T-cell (primary cell): ENCODE measurements around the gene BCL2L11. TPM values are rescaled to one million over a fixed set of nuclear protein-coding genes. Genes with fewer than 3 reads are reported as not detected.

Source experiments
- ATAC-seq, 4 experiments: fragments of 200-7000 bp in 3 of 4; fragments of 150-1000 bp in 1 of 4; cut with Tn5 transposase; replicated peaks in 1 of 4; 1 replicate in 3 of 4; 2 replicates in 1 of 4; pipeline ENCODE4 v1.10.0; 2021; ENCODE audit warnings: moderate library complexity in 3 of 4, mild to moderate bottlenecking in 2 of 4, moderate number of reproducible peaks in 1 of 4
- CTCF ChIA-PET, 2 donors: fragments of 300-600 bp; sonication (Branson Sonifier 250); formaldehyde crosslinking; loops; one replicate each; lab custom pipeline; 2022; ENCODE audit warnings: antibody characterized with exemption in 2 of 2; lab: Charles Lee
- POLR2A ChIA-PET, 2 donors: fragments of 300-600 bp; sonication (Branson Sonifier 250); formaldehyde crosslinking; loops; one replicate each; lab custom pipeline; 2022; ENCODE audit warnings: antibody characterized with exemption in 2 of 2; lab: Charles Lee
- DNase-seq, 35 experiments: peaks; one replicate each; pipeline versions ENCODE4 v3.0.0 to v3.0.0-alpha.2; 2013 to 2023
- H3K27ac ChIP-seq: one replicate; pipeline ENCODE4 v1.5.1; 2013; ENCODE audit warnings: low read length
- H3K27me3 ChIP-seq, 2 experiments: replicated peaks in 1 of 2; 1 replicate in 1 of 2; 2 replicates in 1 of 2; pipeline versions ENCODE4 v1.6.1 to v1.7.0; 2013; ENCODE audit warnings: low read length in 1 of 2, mixed read lengths in 1 of 2; ENCODE audit not compliant: control insufficient read depth in 2 of 2, insufficient read depth in 2 of 2; ENCODE audit errors: extremely low read depth in 1 of 2
- H3K36me3 ChIP-seq, 2 donors: 1 replicate in 1 of 2; 2 replicates in 1 of 2; pipeline versions ENCODE4 v1.6.1 to v1.7.0; 2013; ENCODE audit warnings: low read length in 1 of 2; ENCODE audit not compliant: control insufficient read depth in 2 of 2, insufficient read depth in 1 of 2; ENCODE audit errors: extremely low read depth in 1 of 2
- H3K4me1 ChIP-seq, 2 experiments: 1 replicate in 1 of 2; 2 replicates in 1 of 2; pipeline versions ENCODE4 v1.6.1 to v1.7.0; 2013; ENCODE audit warnings: low read length in 2 of 2, mixed read lengths in 1 of 2; ENCODE audit not compliant: insufficient read depth in 2 of 2, control insufficient read depth in 1 of 2; ENCODE audit errors: extremely low read depth in 1 of 2
- H3K4me3 ChIP-seq, 2 donors: 1 replicate in 1 of 2; 2 replicates in 1 of 2; pipeline versions ENCODE4 v1.5.1 to v1.7.0; 2013; ENCODE audit warnings: mild to moderate bottlenecking in 2 of 2, low read length in 1 of 2, moderate library complexity in 1 of 2; ENCODE audit not compliant: control insufficient read depth in 1 of 2; ENCODE audit errors: extremely low read depth in 1 of 2
- H3K9me3 ChIP-seq: 2 replicates; pipeline ENCODE4 v1.7.0; 2013
- H3K27ac Mint-ChIP-seq, 2 donors: one replicate each; pipeline ENCODE4 v1.8.0; 2020 to 2021; ENCODE audit warnings: mild to moderate bottlenecking in 2 of 2, mixed read lengths in 2 of 2
- H3K27me3 Mint-ChIP-seq, 2 donors: one replicate each; pipeline ENCODE4 v1.8.0; 2021 to 2022; ENCODE audit warnings: mixed read lengths in 2 of 2
- H3K36me3 Mint-ChIP-seq: one replicate; pipeline ENCODE4 v1.8.0; 2021; ENCODE audit warnings: mixed read lengths
- H3K4me1 Mint-ChIP-seq, 3 donors: one replicate each; pipeline ENCODE4 v1.8.0; 2020 to 2022; ENCODE audit warnings: mixed read lengths in 3 of 3, mild to moderate bottlenecking in 1 of 3
- H3K4me3 Mint-ChIP-seq, 3 donors: one replicate each; pipeline ENCODE4 v1.8.0; 2020 to 2022; ENCODE audit warnings: mild to moderate bottlenecking in 3 of 3, mixed read lengths in 3 of 3, moderate library complexity in 3 of 3
- H3K9me3 Mint-ChIP-seq, 3 donors: one replicate each; pipeline ENCODE4 v1.8.0; 2020 to 2022; ENCODE audit warnings: mixed read lengths in 3 of 3
- WGBS: methylation state at CpG from one replicate; pipeline ENCODE4 v1.1.5; 2013; ENCODE audit warnings: missing lambda C conversion rate; ENCODE audit not compliant: insufficient coverage; 5-methylcytosine and 5-hydroxymethylcytosine counted together
- total RNA-seq, 35 experiments: library from RNA in 6 of 35; stranded (reverse) in 6 of 35; fragments of 120-200 nt in 1 of 35; gene quantifications; one replicate each; pipeline versions ENCODE4 v1.2.1 to v1.2.4 and lab custom pipeline; 2013 to 2026

Gene BCL2L11
- total RNA-seq, 5 donors from 2014 or later (not counting 1 experiment from before 2014, with no cell fraction given) = 24.1 to 47.0 (median 34.6) TPM

- Mint-ChIP-seq H3K4me3 (no peak overlapping the region), H3K9me3 (no peaks in the 10 kb centered on the region), H3K36me3 (peaks cover 38% of the 10 kb centered on the region), H3K27me3 (no peaks in the 10 kb centered on the region), H3K4me1 (peaks cover 38 to 52% (median 41%) of the 10 kb centered on the region in 3 donors), H3K27ac (no peak overlapping the region)
- ATAC-seq (no peak), DNase-seq (no peak)
- H3K27ac ChIP-seq = no peak overlapping the region
- no peak overlapping the region for H3K4me3 ChIP-seq
- no peaks in the 10 kb centered on the region for H3K27me3 ChIP-seq
- no CpG with 5 or more reads among the region's 1 CpG for WGBS
- H3K36me3 ChIP-seq = peaks cover 6 to 27% of the 10 kb centered on the region in 2 donors
- no peaks in the 10 kb centered on the region for H3K9me3 ChIP-seq
- ChIA-PET POLR2A (no interaction called here), CTCF (no interaction called here)
- H3K4me1 ChIP-seq = peaks cover 17 to 42% of the 10 kb centered on the region in 2 experiments
These were observed 34.9 kb downstream of the BCL2L11 start for GRCh38 chr2:111155610-111156009.

- DNase-seq (no peak), ATAC-seq (no peak)
- H3K9me3 ChIP-seq = no peaks in the 10 kb centered on the region
- ChIA-PET POLR2A (no interaction called here), CTCF (interaction anchor here in 1 of 2 donors (0.9 kb wide), 1 partner anchor 36 kb away, joined by 3 read pairs; the partner anchor contains the start of gene BCL2L11)
- Mint-ChIP-seq H3K27me3 (no peaks in the 10 kb centered on the region), H3K27ac (peak overlapping the region in 1 of 2 donors; percentile 79), H3K4me3 (peak overlapping the region in 1 of 3 donors; percentile 46), H3K9me3 (no peaks in the 10 kb centered on the region), H3K36me3 (peaks cover 37% of the 10 kb centered on the region), H3K4me1 (peaks cover 41 to 52% (median 42%) of the 10 kb centered on the region in 3 donors)
- 88% methylated on average over 3 of the region's 8 CpGs for WGBS
- H3K27ac ChIP-seq = no peak overlapping the region
- no peak overlapping the region for H3K4me3 ChIP-seq
- H3K27me3 ChIP-seq = no peaks in the 10 kb centered on the region
- peaks cover 17 to 44% of the 10 kb centered on the region in 2 experiments for H3K4me1 ChIP-seq
- peaks cover 6 to 26% of the 10 kb centered on the region in 2 donors for H3K36me3 ChIP-seq
These were observed 35.8 kb downstream of the BCL2L11 start for GRCh38 chr2:111156529-111156928.

DNA sequence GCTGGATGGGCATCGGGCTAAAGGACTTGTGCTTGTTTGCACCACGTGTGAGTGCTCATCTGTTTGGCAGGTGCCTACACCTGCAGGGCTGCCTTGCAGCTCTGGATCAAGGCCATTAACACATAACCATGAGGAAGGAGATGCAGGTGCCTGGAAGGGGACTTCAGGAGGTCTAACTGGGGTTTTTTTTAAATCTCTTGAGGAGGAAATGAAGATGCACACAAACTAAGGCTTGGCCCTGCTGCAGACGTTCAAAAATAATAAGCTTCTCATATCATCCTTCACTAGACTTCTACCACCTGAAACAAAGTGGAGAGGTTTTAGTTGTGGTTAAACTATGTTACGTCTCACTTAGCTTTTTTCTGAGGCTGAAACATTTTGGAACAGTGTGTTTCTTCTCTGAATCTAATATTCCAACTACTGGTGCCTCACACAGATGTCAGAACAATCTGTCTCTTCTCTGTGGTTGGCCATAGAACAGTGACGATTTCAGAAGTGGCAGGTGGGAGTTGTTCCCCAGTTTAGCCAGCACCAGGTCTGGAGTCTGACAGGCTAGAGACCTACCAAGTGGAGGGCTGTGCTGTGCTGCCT, 36.5 kb downstream of the BCL2L11 start:
- Mint-ChIP-seq H3K4me3 (peak overlapping the region in 1 of 3 donors; percentile 46), H3K4me1 (peaks cover 46 to 52% (median 47%) of the 10 kb centered on the region in 3 donors), H3K9me3 (no peaks in the 10 kb centered on the region), H3K27ac (peak overlapping the region in 1 of 2 donors; percentile 79), H3K27me3 (no peaks in the 10 kb centered on the region), H3K36me3 (peaks cover 34% of the 10 kb centered on the region)
- DNase-seq (peak in 8 of 35 experiments; percentile 11 to 57 (median 22)), ATAC-seq (peak in 3 of 4 experiments; percentile 26 to 82 (median 45))
- WGBS = no CpG with 5 or more reads among the region's 5 CpGs
- Histone ChIP-seq H3K9me3 (no peaks in the 10 kb centered on the region), H3K27me3 (no peaks in the 10 kb centered on the region), H3K4me1 (peaks cover 20 to 46% of the 10 kb centered on the region in 2 experiments), H3K36me3 (peaks cover 6 to 19% of the 10 kb centered on the region in 2 donors), H3K4me3 (peak overlapping the region in 1 of 2 donors; percentile 41), H3K27ac (no peak overlapping the region)
- ChIA-PET POLR2A (no interaction called here), CTCF (interaction anchor here in 1 of 2 donors (0.9 kb wide), 1 partner anchor 37 kb away, joined by 3 read pairs; the partner anchor contains the start of gene BCL2L11)

GRCh38 chr2:111157798-111158197, 37.1 kb downstream of the BCL2L11 start:
- ATAC-seq (peak in 1 of 4 experiments; percentile 46), DNase-seq (peak in 5 of 35 experiments; percentile 7 to 47 (median 22))
- Mint-ChIP-seq H3K36me3 (peaks cover 35% of the 10 kb centered on the region), H3K9me3 (no peaks in the 10 kb centered on the region), H3K4me1 (peaks cover 52 to 57% (median 54%) of the 10 kb centered on the region in 3 donors), H3K27ac (no peak overlapping the region), H3K4me3 (peak overlapping the region in 1 of 3 donors; percentile 46), H3K27me3 (no peaks in the 10 kb centered on the region)
- peaks cover 9 to 15% of the 10 kb centered on the region in 2 donors for H3K36me3 ChIP-seq
- H3K27ac ChIP-seq = no peak overlapping the region
- no peaks in the 10 kb centered on the region for H3K27me3 ChIP-seq
- WGBS = 75% methylated on average over 2 of the region's 2 CpGs
- POLR2A ChIA-PET = no interaction called here
- H3K4me3 ChIP-seq = peak overlapping the region in 1 of 2 donors; percentile 41
- no peaks in the 10 kb centered on the region for H3K9me3 ChIP-seq
- CTCF ChIA-PET = no interaction called here
- peaks cover 20 to 52% of the 10 kb centered on the region in 2 experiments for H3K4me1 ChIP-seq

GRCh38 chr2:111159641-111160040, 38.9 kb downstream of the BCL2L11 start:
- Histone ChIP-seq H3K4me1 (peaks cover 27 to 53% of the 10 kb centered on the region in 2 experiments), H3K36me3 (peaks cover 9 to 14% of the 10 kb centered on the region in 2 donors), H3K9me3 (no peaks in the 10 kb centered on the region), H3K4me3 (no peak overlapping the region), H3K27me3 (no peaks in the 10 kb centered on the region), H3K27ac (no peak overlapping the region)
- no peak overlapping the region for H3K27ac Mint-ChIP-seq
- H3K4me1 Mint-ChIP-seq = peaks cover 58 to 62% (median 60%) of the 10 kb centered on the region in 3 donors
- H3K27me3 Mint-ChIP-seq = no peaks in the 10 kb centered on the region
- ATAC-seq (no peak), DNase-seq (no peak)
- no peak overlapping the region for H3K4me3 Mint-ChIP-seq
- 79% methylated on average over 3 of the region's 5 CpGs for WGBS
- ChIA-PET CTCF (no interaction called here), POLR2A (no interaction called here)
- H3K36me3 Mint-ChIP-seq = peaks cover 40% of the 10 kb centered on the region
- H3K9me3 Mint-ChIP-seq = no peaks in the 10 kb centered on the region

DNA sequence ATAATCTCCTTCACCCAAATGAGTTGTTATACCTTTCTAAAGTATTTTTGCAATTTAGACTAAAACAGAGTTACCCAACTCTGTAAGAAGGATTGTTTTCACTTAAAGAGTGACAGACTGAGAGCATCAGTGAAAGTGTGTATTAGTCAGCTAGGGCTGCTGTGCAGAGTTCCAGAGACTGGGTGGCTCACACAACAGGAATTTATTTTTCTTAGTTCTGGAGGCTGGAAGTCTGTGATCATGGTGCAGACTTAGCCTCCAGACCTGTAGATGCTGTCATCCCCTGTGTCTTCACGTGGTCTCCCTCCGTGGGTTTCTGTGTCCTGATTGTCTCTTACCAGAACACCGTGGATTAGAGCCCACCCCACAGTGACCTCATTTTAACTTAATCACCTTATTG, 40.0 kb downstream of the BCL2L11 start:
- peaks cover 27 to 42% of the 10 kb centered on the region in 2 experiments for H3K4me1 ChIP-seq
- no peak overlapping the region for H3K27ac ChIP-seq
- Mint-ChIP-seq H3K36me3 (peaks cover 46% of the 10 kb centered on the region), H3K27me3 (no peaks in the 10 kb centered on the region), H3K27ac (no peak overlapping the region), H3K4me1 (peaks cover 50 to 52% (median 51%) of the 10 kb centered on the region in 3 donors), H3K9me3 (no peaks in the 10 kb centered on the region), H3K4me3 (no peak overlapping the region)
- ATAC-seq (no peak), DNase-seq (no peak)
- ChIA-PET CTCF (no interaction called here), POLR2A (no interaction called here)
- no peaks in the 10 kb centered on the region for H3K9me3 ChIP-seq
- no peaks in the 10 kb centered on the region for H3K27me3 ChIP-seq
- WGBS = no CpG with 5 or more reads among the region's 3 CpGs
- no peak overlapping the region for H3K4me3 ChIP-seq
- peaks cover 9 to 15% of the 10 kb centered on the region in 2 donors for H3K36me3 ChIP-seq
